ENCODE measurements around the gene SLC22A23.

The SLC22A23 gene

DNA sequence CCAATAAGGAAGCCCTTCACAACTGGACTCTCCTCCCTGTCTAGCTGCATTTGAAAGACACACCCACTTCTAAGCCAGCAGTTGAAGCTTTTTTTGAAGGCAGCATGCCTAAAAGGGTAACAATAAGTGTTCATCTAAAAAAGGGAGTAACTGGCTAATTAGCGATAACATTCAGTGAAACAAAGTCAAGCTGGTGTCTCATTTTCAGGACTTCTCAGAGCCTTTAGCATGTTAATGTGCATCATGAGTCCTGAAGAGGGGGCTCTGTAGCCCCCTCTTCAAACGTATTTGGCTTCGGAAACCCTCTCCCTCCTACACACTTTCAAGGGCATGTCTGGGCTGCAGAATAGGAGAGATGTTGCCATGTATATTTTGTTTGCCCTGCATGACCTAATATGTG lies 28.1 kb downstream of the SLC22A23 start:
- TF ChIP-seq, protein P1, sequence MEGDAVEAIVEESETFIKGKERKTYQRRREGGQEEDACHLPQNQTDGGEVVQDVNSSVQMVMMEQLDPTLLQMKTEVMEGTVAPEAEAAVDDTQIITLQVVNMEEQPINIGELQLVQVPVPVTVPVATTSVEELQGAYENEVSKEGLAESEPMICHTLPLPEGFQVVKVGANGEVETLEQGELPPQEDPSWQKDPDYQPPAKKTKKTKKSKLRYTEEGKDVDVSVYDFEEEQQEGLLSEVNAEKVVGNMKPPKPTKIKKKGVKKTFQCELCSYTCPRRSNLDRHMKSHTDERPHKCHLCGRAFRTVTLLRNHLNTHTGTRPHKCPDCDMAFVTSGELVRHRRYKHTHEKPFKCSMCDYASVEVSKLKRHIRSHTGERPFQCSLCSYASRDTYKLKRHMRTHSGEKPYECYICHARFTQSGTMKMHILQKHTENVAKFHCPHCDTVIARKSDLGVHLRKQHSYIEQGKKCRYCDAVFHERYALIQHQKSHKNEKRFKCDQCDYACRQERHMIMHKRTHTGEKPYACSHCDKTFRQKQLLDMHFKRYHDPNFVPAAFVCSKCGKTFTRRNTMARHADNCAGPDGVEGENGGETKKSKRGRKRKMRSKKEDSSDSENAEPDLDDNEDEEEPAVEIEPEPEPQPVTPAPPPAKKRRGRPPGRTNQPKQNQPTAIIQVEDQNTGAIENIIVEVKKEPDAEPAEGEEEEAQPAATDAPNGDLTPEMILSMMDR (IDR thresholded peaks at IDR 0.05; ENCODE audit: low read depth, low read length, missing control alignments), result no peak
- H3K4me3 ChIP-seq (replicated peaks; ENCODE audit: low read depth, low read length), result no peak overlapping the region
- DNase-seq (ENCODE audit: extremely low read depth, low read depth), result no peak

DNA sequence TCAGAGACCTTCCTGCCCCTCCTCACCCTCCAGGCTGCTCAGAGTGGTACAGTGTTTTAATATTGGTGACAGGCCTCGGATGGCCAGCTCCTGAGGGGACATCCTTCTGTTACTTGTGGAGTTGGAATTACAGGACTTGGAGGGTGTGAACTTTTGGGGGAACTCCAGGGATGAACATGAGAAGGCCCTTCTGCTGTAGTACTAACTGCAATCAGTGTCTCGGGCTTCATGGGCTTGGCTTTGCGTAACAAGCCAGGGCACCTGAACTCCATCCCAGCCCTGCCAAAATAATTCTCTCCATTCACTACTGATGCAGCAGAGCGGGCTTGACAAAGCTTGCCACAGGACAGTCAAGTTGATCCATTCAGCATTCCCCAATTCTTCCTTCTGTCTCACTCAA lies 28.6 kb downstream of the SLC22A23 start:
- DNase-seq (ENCODE audit: extremely low read depth, low read depth), result no peak
- H3K4me3 ChIP-seq (replicated peaks; ENCODE audit: low read depth, low read length), result no peak overlapping the region
- TF ChIP-seq, protein P1 (IDR thresholded peaks at IDR 0.05; ENCODE audit: low read depth, low read length, missing control alignments), result no peak

DNA sequence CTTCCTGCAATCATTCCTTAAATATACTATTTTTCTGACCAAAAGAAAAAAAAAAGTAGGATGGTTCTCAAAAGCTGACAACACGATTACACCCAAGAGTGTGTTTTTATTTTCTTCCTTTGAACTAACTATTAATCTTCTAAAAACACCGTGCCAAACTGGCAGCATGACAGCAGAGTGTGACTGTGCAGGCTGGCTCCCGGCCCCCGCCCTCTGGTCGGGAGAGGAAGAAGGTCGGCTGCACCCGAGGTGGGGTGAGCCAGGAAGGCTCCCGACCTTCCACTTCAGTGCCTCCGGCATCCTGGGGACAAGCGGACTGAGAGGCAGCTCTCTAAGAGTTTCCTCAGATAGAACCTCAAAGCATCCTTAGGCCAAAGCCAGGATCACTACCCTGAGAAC lies 29.2 kb downstream of the SLC22A23 start:
- DNase-seq (ENCODE audit: extremely low read depth, low read depth), result no peak
- H3K4me3 ChIP-seq (replicated peaks; ENCODE audit: low read depth, low read length), result no peak overlapping the region
- TF ChIP-seq, protein P1 (IDR thresholded peaks at IDR 0.05; ENCODE audit: low read depth, low read length, missing control alignments), result no peak

DNA sequence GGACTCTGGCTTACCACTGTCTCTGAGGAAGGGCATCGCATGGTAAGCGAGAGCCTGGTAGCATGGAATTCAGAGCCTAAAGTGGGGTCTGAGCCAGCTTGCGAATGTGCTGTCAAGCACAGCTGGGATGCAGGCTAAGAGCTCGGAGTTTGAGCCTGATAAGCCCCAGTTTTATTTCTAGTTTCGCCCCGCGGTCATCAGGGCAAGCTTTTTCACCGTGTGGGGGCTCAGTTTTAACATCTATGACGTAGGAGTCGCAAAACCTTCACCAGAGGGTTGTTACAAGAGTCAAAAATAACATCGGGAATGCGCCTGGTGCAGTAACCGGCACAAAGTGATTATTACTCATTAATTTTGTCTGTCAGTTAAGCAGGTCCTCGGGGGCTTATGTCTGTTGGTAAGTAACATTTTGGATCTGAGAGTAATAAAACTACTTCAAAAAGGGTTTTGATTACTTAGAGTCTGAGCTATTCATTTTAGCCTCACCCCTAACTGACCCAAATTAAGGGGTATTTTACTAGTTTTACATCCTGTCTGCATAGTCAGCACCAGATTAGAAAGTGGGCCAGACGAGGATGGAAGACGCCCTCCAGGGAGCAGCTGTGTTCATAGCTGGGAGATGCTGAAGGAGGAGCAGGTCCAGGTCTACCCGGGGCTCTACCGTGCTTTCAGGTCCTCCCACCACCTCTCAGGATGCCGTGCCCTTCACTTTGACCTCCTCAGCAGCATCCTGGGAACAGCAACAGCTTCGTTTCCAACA lies 29.7 kb downstream of the SLC22A23 start:
- TF ChIP-seq, protein P1 (IDR thresholded peaks at IDR 0.05; ENCODE audit: low read depth, low read length, missing control alignments), result no peak
- H3K4me3 ChIP-seq (replicated peaks; ENCODE audit: low read depth, low read length), result no peak overlapping the region
- no peak for DNase-seq (ENCODE audit: extremely low read depth, low read depth)

DNA sequence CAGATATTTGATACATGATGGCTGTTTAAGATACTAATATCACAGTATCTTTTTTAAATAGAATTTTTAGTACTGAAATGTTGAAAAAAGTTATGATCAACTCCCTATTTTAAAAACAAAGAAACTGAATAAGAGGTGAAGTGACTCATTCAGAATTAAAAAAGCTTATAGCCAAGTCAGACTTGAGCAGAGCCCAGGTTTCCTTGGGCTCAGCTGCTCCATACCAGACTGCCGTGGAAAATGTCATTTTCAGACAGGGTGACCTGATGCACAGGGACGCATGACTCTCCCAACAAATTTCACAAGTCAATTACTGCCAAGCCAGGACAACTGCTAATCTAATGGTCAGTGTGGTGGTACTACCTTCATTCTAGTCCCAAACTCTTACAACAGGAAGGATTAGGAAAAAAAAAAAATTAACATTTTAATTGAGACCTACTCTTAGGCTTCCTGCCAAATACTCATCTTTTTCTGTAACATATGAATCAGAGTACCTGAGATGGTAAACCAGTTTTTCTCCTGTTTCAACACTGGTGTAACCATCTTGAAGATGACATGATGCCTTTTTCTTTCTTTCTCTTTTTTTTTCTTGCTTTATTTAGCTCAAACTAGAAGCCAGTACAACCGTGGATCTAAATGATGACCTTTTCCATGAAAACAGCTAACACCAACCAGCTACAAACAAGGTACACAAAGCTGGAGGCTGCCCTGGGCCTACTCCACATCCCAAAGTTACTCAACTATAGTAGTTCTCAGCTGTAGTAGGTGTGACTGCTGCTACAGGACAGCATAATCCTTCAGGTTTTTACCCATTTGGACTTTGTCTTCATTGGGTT lies 30.5 kb downstream of the SLC22A23 start:
- no peak overlapping the region for H3K4me3 ChIP-seq (replicated peaks; ENCODE audit: low read depth, low read length)
- no peak for DNase-seq (ENCODE audit: extremely low read depth, low read depth)
- TF ChIP-seq, protein P1 (IDR thresholded peaks at IDR 0.05; ENCODE audit: low read depth, low read length, missing control alignments), result no peak

DNA sequence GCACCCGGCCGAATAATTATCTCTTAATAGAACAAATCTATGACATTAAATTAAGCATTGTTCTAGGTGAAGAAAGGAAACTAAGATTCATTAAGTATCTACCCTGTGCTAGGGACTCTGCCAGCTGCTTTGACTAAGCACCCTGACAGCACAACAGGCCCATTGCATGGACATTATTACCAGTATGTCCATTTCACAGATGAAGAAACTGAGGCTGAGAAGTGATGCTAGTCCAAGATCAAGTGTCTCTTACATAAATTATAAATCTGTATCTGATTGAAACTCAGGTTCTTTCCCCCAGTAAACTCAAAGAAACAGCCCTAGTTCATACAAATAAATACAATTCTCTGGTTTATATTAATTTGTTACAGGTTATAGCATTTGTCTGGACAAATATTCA lies 31.3 kb downstream of the SLC22A23 start:
- no peak overlapping the region for H3K4me3 ChIP-seq (replicated peaks; ENCODE audit: low read depth, low read length)
- DNase-seq (ENCODE audit: extremely low read depth, low read depth), result no peak
- TF ChIP-seq, protein P1 (IDR thresholded peaks at IDR 0.05; ENCODE audit: low read depth, low read length, missing control alignments), result no peak

All from HFF-Myc (cell line).